Testis (tissue), 2 donors: ENCODE results near the gene FREM1.

Source experiments
- POLR2A ChIP-seq: fragments of 450-650 bp; IDR thresholded peaks from one replicate; pipeline ENCODE4 v1.6.1; 2017; ENCODE audit warnings: antibody characterized with exemption, mild to moderate bottlenecking, moderate library complexity
- TF ChIP-seq, protein P1 (sequence below), 3 experiments: fragments of 450-650 bp in 2 of 3; fragments of 200-600 bp in 1 of 3; sonication (generic) in 1 of 3; IDR thresholded peaks; one replicate each; pipeline ENCODE4 v1.5.1; 2016 to 2019; ENCODE audit warnings: antibody characterized with exemption in 3 of 3, mild to moderate bottlenecking in 2 of 3, moderate library complexity in 1 of 3

DNA sequence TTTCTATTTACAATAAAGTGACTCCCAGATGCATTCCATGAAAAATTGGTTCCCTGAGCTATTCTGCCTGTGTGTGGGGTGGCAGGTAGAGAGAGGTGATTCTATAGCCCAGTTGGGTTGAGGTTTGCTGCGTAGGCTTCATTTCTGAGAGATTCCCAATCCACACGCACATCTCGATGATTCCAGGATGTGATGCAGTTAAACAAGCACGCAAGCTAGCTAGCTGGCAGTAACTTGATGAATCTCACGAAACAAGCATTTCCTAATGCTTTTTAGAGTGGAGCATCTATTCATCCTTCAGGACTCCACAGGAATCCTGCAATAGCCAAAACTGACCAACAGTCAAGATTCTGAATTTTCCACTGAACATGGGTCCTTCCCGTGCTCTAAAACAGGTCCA lies 143.9 kb downstream of the FREM1 start:
- TF ChIP-seq, protein P1, sequence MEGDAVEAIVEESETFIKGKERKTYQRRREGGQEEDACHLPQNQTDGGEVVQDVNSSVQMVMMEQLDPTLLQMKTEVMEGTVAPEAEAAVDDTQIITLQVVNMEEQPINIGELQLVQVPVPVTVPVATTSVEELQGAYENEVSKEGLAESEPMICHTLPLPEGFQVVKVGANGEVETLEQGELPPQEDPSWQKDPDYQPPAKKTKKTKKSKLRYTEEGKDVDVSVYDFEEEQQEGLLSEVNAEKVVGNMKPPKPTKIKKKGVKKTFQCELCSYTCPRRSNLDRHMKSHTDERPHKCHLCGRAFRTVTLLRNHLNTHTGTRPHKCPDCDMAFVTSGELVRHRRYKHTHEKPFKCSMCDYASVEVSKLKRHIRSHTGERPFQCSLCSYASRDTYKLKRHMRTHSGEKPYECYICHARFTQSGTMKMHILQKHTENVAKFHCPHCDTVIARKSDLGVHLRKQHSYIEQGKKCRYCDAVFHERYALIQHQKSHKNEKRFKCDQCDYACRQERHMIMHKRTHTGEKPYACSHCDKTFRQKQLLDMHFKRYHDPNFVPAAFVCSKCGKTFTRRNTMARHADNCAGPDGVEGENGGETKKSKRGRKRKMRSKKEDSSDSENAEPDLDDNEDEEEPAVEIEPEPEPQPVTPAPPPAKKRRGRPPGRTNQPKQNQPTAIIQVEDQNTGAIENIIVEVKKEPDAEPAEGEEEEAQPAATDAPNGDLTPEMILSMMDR (IDR thresholded peaks at IDR 0.05), result no peak
- TF ChIP-seq POLR2A, result no peak
